Measurements from ENCODE around the gene IPPK.

Gene IPPK

GRCh38 chr9:92686954-92687353 lies 17.0 kb upstream of the IPPK start:
- DNase-seq = no peak

GRCh38 chr9:92685022-92685421 lies 15.1 kb upstream of the IPPK start:
- DNase-seq = no peak

- no peak for DNase-seq
These were observed 12.3 kb upstream of the IPPK start for GRCh38 chr9:92682269-92682668.

- no peak for DNase-seq
These were observed 10.5 kb upstream of the IPPK start for GRCh38 chr9:92680166-92681119.

- no peak for DNase-seq
These were observed 9.7 kb upstream of the IPPK start for GRCh38 chr9:92679413-92680165.

- DNase-seq = no peak
These were observed 1.4 kb upstream of the IPPK start for GRCh38 chr9:92671323-92671722.

- no peak for DNase-seq
These were observed 423 bp downstream of the IPPK start for GRCh38 chr9:92669527-92669889.

- DNase-seq = no peak
These were observed 995 bp downstream of the IPPK start for GRCh38 chr9:92668746-92669526.

- DNase-seq = no peak
These were observed 2.9 kb downstream of the IPPK start for GRCh38 chr9:92666912-92667532.

GRCh38 chr9:92666236-92666635 lies 3.7 kb downstream of the IPPK start:
- no peak for DNase-seq

GRCh38 chr9:92665836-92666235 lies 4.1 kb downstream of the IPPK start:
- DNase-seq = no peak

GRCh38 chr9:92664394-92665152 lies 5.4 kb downstream of the IPPK start:
- DNase-seq = no peak

- no peak for DNase-seq
These were observed 6.0 kb downstream of the IPPK start for GRCh38 chr9:92663951-92664350.

GRCh38 chr9:92663126-92663525 lies 6.8 kb downstream of the IPPK start:
- DNase-seq = no peak

GRCh38 chr9:92661743-92662142 lies 8.2 kb downstream of the IPPK start:
- DNase-seq = no peak

GRCh38 chr9:92661127-92661526 lies 8.8 kb downstream of the IPPK start:
- DNase-seq = no peak

- no peak for DNase-seq
These were observed 9.7 kb downstream of the IPPK start for GRCh38 chr9:92660266-92660665.

- no peak for DNase-seq
These were observed 10.3 kb downstream of the IPPK start for GRCh38 chr9:92659601-92660000.

- DNase-seq = no peak
These were observed 11.3 kb downstream of the IPPK start for GRCh38 chr9:92658611-92659010.

- DNase-seq = no peak
These were observed 11.8 kb downstream of the IPPK start for GRCh38 chr9:92658176-92658575.

GRCh38 chr9:92657296-92658094 lies 12.4 kb downstream of the IPPK start:
- DNase-seq = no peak

All from cortex of kidney (tissue), 1 donor.